Erythroblast (primary cell): ENCODE measurements around the gene NOX5.

Experiments used
- DNase-seq, 2 experiments: peaks; one replicate each; lab custom pipeline; 2025; lab: John Stamatoyannopoulos, UW
- GATA1 ChIP-seq: IDR thresholded peaks from 2 replicates; pipeline ENCODE4 v1.6.1; 2011; ENCODE audit warnings: low read depth, mild to moderate bottlenecking, control low read depth, low read length, moderate library complexity
- POLR2A ChIP-seq: IDR thresholded peaks from 2 replicates; pipeline ENCODE4 v1.6.1; 2011; ENCODE audit warnings: mild to moderate bottlenecking, low read length

Gene NOX5

DNA sequence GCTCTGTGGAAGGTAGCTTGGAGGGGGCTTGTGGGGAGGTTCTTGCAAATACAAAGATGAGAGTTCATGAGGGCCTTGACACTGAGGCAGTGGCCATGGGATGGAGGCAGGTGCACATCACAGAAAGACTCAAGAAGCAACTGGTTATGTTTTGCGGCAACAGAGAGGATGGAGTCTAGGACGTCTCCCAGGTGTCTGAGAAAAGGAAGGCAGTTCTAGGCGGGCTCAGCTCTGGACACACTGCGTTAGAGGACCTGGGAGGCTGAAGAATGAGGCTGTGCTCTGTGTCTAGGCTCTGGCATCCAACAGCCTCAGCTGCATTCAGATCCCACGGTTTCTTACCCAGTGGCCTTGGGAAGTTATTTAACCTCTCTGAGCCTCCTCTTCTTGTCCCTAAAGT, 23.5 kb downstream of the NOX5 start:
- no peak for DNase-seq

DNA sequence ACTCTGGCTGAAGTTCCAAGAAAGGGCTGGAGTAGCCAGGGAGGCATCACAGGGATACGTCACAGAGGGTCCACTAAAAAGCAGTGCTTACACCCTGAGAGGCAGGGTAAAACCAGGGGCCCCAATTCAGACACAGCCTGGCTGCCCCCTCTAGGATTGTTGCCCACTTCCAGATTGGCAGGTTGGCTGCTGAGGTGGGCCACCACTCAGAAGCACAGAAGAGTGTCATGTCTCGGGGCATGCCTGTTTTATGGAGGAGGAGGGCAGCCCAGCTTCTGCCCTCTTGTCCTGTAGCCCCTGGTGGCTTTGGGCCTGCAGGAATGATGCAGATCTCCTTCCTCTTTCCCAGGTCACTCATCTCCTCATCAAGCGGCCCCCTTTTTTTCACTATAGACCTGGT, 24.0 kb downstream of the NOX5 start:
- no peak for DNase-seq
- TF ChIP-seq GATA1: no peak
- no peak for TF ChIP-seq POLR2A

More for the DNA sequence above, 23.5 kb downstream of the NOX5 start:
- TF ChIP-seq POLR2A (no peak), GATA1 (no peak)

DNA sequence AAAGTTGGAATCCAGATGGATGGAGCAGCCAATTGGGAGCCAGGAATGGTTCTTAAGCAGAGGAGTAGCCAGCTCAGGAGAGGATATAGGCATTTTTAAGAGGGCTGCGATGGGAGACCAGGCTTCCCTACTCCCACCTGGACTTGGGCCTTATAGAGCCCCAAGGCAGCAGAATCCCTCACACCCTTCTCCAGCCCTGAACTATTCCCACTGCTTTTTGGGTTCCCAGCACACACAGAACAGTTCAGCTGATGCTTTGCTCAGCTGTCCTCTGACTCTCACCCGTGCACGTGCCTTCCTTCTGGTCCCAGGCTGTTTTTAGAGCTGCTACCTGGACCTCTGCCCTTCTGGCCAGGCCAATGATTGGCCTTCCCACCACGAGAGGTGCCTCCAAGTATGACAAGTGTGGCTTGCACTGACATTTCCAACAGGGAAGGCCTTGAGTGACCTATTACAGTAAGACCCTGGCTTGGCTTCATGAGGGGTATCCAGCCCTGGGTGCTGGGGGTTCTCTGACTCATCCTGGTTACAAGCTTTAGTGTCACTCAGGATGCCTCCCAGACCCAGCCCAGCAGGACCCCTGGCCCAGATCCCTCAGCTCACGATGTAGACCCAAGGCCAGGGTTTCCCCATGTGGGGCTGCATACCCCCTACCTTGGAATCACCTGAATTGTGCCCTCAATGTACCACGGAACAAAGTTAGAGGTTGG, 25.2 kb downstream of the NOX5 start:
- no peak for TF ChIP-seq POLR2A
- TF ChIP-seq GATA1: no peak
- no peak for DNase-seq

DNA sequence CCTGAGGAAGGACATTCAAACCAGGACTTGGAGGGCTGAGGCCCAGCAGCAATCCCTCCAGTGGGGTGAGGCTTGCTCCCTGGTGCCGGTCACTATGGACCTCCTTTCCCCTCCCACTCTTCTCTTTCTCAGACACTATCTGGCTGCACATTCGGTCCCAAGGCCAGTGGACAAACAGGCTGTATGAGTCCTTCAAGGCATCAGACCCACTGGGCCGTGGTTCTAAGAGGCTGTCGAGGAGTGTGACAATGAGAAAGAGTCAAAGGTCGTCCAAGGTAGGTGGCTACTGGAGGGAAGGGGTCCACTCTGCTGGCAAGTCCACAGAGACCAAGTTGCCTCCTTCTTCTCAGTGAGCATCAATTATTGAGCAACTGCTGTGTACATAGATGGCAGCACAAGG, 28.0 kb downstream of the NOX5 start:
- TF ChIP-seq POLR2A: no peak
- TF ChIP-seq GATA1: no peak

DNA sequence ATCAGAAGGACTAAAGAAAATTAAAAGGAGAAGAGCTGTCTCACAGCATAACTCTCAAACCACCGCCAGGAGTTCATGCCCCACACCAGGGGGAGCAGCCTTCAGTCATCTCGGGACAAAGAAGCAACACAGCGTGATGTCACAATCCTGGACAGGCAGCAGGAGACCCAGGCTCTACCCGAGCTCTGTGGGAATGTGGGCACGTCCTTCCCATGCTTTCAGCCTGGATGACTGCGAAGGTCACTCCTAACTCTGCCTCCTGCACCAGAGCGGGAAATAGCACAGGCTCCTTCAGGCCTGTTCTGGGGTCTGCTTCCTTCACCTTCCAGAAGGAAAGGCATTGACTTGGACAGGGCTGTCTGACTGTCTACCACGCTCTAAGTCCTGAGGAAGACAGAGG, 31.3 kb downstream of the NOX5 start:
- peak in 1 of 2 experiments; percentile 8 for DNase-seq
- no peak for TF ChIP-seq POLR2A
- TF ChIP-seq GATA1: no peak

More for the DNA sequence above, 28.0 kb downstream of the NOX5 start:
- DNase-seq: no peak

DNA sequence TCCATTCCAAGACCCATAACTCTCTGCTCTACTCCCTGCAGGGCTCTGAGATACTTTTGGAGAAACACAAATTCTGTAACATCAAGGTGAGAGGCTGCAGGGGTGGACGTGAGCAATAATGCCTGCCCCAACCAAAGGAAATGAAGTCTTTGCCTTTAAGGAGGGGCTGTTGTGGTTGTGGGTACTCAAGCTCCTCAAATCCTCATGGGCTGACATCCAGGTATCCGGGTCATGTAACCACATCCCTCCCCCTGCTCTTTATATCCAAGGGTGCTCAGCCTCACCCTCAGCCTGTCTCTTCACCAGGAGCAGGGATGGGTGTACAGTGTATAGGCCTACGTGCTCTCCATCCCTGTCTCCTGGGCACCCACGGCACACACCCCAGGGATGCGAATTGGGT, 32.3 kb downstream of the NOX5 start:
- DNase-seq: no peak
- TF ChIP-seq POLR2A: no peak
- no peak for TF ChIP-seq GATA1

DNA sequence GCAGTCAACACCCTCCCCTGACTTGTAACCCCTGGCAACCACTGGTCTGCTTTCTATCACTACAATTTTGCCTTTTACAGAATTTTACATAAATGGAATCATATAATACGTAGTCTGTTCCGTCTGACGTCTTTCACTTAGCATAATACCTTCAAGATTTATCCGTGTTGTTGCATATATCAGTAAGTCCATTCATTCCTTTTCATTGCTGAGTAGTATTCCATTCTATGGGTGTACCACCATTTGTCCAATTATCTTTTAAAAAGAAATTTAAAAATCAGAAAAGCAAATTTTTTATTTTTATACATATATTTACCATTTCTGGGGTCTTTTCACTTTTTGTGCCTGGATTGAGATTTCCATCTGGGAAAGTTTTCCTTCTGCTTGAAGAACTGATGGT, 35.5 kb downstream of the NOX5 start:
- DNase-seq: no peak
- TF ChIP-seq POLR2A (no peak), GATA1 (no peak)

DNA sequence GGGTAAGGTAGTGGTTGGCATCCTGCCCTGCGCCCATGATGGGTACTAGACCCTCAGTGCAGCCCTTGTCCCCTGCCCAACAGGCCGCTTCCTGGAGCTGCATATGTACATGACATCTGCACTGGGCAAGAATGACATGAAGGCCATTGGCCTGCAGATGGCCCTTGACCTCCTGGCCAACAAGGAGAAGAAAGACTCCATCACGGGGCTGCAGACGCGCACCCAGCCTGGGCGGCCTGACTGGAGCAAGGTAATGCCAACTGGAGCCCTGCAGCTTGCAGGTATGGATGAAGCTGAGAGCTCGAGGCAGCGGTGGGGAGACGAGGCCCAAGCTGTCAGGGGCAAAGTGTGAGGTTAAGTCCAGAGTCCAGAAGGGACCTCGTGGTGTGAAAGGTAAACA, 40.8 kb downstream of the NOX5 start:
- no peak for TF ChIP-seq POLR2A
- no peak for TF ChIP-seq GATA1
- DNase-seq: no peak

DNA sequence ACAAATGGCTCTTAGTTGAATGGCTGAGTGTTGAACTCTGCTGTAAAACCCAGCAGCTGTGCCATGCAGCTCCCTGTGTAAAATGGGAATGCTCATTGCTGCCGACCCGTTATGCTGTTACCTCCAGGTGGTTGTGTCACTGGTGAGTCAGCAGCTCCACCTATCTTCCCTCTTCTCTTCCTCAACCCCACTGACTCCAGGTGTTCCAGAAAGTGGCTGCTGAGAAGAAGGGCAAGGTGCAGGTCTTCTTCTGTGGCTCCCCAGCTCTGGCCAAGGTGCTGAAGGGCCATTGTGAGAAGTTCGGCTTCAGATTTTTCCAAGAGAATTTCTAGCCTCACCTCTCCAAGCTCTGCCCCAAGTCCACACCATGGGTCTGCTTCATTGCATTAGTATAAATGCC, 41.9 kb downstream of the NOX5 start:
- no peak for DNase-seq
- TF ChIP-seq GATA1 (no peak), POLR2A (no peak)

DNA sequence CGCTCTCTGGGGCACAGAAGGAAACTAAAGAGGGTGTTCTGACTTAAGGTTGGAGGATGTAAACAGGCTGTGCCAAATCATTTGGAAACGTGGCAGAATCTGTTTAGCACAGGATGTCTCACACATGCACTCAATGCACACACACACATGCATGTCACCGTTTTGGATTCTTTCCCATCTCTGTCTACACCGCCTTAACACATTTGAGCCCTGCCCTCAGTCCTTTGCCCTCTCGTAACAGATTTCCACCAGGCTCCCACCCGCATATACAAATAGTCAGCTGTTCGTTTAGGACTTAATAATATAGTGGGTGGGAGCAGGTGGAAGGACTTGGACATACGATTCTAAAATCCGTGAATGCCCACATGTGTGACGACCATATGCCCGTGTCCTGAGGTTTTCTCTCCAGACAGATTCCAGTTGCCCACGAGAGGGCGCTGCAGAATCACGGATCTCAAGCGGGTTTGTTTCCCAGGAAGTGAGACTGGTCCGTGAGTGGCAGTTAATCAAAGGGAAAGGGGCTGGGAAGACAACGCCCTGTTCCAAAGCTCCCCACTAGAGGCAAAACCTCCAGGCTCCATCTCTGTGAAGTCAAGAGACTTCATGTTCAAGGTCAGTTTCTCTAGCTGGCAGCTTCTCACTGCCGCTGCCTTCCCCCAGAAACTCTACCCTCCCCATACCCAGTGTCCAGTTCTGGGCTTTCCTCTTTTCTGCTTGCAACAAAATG, 44.5 kb downstream of the NOX5 start:
- DNase-seq: peak; percentile 86 to 93
- TF ChIP-seq GATA1 (no peak), POLR2A (no peak)

DNA sequence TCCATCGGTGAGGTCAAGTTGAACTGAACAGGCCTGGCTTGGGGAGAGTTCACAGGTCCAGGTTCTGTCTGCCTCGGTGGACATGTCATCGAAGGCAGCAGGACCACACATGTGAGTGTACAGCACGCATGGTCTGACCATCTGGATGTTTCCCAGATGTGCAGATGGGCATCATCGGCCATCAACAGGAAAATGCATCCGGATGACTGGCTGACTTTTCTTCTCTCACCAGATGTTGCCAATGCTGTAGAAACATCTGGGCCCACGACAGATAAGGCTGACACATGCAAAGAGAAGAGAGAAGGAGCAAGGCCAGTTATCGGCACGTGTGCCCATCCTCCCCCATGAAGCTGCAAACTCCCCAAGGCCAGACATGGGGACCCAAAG, 45.1 kb downstream of the NOX5 start:
- TF ChIP-seq GATA1 (no peak), POLR2A (no peak)
- DNase-seq: peak; percentile 55 to 69

DNA sequence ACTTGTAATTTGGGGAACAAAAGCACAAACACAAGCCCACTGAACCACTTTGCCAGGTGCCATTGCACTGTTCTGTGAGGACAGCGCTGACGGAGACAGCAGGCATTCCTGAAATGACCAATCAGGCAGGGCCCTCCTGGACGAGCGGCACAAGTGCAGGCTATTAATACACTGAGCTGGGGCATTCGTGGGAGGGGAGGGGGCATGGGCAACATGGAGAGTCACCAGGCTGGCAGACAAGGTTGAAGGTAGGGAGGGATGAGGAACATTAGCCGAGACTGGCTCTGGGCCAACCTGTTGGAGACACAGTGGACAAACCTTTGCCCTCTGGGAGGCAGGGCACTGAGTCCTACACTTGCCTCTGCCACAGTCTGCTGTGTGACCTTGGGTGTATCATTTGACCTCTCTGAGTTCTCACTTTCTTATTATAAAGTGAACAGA, 45.6 kb downstream of the NOX5 start:
- no peak for TF ChIP-seq POLR2A
- DNase-seq: peak; percentile 15 to 26

DNA sequence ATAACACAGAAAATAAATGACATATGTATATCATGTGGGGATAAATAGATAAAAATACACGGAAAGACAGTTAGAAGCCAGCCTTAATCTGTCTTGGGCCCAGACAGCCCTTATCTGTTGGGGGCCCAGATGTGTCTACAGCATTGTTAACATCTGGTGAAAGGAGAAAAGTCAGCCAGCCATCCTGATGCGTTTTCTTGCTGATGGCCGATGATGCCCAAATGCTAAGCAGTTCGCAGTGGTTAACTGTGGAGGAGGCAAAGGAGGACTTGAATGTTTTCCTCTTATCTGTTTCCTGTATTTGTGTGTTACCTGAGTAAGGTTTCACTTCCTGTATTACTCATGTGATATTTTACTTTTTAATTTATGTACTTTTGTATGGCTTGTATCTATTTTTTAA, 46.2 kb downstream of the NOX5 start:
- TF ChIP-seq POLR2A (no peak), GATA1 (no peak)
- DNase-seq: peak; percentile 49 to 83

DNA sequence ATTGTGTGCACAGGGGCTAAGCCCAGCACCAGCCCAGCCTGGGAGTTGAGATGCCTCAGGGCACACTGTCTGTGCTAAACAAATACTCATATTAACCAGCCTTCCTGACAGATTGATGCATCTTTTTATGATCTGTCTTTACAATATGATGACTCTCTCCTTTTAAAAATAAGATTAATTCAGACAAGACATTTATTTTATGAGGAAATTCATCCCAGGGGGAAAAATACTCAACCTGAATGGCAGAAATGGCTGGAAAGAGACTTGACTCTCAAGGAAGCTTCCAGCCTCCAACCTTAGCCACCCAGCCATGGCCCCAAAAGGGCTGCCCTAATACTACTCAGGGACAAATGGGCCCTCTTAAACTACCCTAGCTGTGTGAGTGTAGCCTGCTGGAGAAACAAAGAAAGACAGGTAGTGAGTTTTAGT, 46.9 kb downstream of the NOX5 start:
- TF ChIP-seq GATA1 (no peak), POLR2A (no peak)
- DNase-seq: peak; percentile 16 to 29

DNA sequence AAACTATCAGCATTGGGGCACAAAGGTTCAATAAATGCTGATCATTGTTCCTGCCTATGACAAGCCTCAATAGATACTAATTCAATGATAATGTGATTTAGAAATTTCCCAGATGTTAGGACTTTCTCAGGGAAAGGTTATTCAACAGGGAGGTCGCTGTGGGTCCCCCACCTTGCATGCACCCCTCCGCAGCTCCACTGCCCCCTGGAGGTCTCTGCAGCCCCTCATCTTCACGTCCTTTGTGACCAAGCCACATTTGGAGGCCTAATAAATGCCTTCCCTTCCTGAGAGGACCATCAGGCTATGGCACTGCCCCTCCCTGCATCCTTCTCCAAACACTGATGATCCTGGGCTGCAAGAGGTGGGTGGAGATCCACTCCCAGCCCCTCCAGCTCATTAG, 50.2 kb downstream of the NOX5 start:
- no peak for DNase-seq
- no peak for TF ChIP-seq GATA1
- no peak for TF ChIP-seq POLR2A
